Measurements from ENCODE around the gene PDE4D.
"Not testable (repeated sequence)": the region's sequence is repeated elsewhere in the genome, so short reads cannot be mapped to it uniquely, and the experiment has no call there.

PDE4D gene

GRCh38 chr5:59599729-59600128, 293.8 kb downstream of the PDE4D start:
- H3K9me3 ChIP-seq (ENCODE audit: control insufficient read depth, insufficient read depth, low read length): no peaks in the 10 kb centered on the region; the same call in 1 of the 2 replicates
- no peak overlapping the region for H3K9ac ChIP-seq (ENCODE audit: low read depth, low read length)
- no peaks in the 10 kb centered on the region for H3K36me3 ChIP-seq (ENCODE audit: insufficient read depth, low read length)
- peaks cover 15% of the 10 kb centered on the region for H3K4me1 ChIP-seq (ENCODE audit: insufficient read depth, low read length)

- H3K9ac ChIP-seq (ENCODE audit: low read depth, low read length): no peak overlapping the region
These were observed 295.0 kb downstream of the PDE4D start for GRCh38 chr5:59598547-59598874.

DNA sequence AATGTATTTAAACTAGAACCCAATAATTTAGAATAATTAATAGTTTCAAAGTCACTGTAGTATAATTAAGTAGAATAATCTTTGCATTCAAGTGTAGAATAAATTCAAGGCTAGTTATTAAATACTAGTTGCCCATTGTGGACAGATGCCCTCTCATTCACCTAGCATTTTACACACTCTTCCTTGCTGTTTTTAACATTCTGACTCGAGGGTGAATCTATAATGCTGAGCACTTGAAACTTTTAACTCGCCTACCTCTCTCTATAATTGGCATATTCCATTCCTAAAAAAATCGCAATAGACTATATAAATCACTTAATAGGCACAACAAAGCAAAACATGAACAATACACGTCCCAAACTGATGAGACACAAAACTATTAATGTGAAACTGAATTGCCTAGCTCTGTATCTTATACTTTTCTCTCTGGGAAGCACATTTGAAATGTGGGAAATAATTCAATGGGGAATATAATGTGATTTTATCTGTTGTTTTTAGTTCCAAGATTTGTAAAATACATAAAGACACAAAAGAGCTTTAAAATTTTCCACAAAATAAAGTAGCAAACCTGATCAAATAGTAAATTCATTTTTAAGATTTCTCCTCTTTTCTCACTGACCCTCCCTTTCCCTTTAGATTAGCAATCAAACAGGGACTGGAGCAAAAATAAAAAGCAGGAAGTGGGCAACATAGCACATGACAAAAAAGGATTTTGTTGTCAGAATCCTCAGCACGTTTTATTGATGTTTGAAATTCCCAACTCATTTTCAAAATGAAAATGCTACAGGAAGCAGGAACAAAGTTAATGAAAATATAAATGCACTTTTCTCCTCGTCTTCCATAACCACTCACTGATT, 295.6 kb downstream of the PDE4D start:
- Histone ChIP-seq H3K9me3 (ENCODE audit: control insufficient read depth, insufficient read depth, low read length) (no peaks in the 10 kb centered on the region; the same call in 1 of the 2 replicates), H3K9ac (ENCODE audit: low read depth, low read length) (no peak overlapping the region), H3K36me3 (ENCODE audit: insufficient read depth, low read length) (no peaks in the 10 kb centered on the region), H3K4me1 (ENCODE audit: insufficient read depth, low read length) (peaks cover 15% of the 10 kb centered on the region)

More at GRCh38 chr5:59598547-59598874, 295.0 kb downstream of the PDE4D start:
- Histone ChIP-seq H3K36me3 (ENCODE audit: insufficient read depth, low read length) (no peaks in the 10 kb centered on the region), H3K4me1 (ENCODE audit: insufficient read depth, low read length) (peaks cover 15% of the 10 kb centered on the region), H3K9me3 (ENCODE audit: control insufficient read depth, insufficient read depth, low read length) (no peaks in the 10 kb centered on the region; the same call in 1 of the 2 replicates)

DNA sequence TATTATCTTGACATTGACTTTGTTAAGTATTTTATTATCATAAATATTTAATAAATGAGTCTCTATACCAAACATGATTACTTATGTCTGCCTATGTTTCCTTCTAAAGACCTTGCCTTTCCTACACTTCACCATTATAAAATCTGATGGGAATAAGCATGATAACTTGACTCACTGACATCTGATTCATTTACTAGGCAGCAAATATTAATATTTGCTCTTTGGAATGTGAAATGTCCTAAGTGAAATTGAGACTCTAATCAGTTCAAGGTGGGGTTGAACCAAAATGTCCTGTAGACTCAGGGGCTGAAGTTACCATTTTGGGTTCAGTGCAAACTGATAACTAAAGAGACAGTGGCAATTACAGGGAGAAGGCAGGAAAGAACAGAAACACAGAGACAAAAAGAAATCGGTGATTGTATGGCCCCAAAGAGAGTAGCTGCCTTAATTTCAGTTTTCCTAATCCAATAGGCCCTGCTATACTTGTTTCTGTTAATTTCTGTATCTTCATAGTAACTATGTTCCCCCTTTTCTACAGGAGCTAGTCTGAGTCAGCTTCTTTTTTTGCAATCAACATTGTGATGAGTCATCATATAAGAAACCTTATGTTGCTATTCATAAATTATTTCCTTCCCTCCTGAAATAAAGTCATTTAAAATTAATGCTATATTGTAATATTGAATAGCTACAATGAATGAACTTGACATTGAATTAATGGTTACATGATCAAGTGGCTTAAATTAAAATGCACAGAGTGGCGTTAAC, 296.8 kb downstream of the PDE4D start:
- H3K4me1 ChIP-seq (ENCODE audit: insufficient read depth, low read length): peaks cover 19% of the 10 kb centered on the region
- H3K9me3 ChIP-seq (ENCODE audit: control insufficient read depth, insufficient read depth, low read length): no peaks in the 10 kb centered on the region; the same call in 1 of the 2 replicates
- H3K36me3 ChIP-seq (ENCODE audit: insufficient read depth, low read length): no peaks in the 10 kb centered on the region

DNA sequence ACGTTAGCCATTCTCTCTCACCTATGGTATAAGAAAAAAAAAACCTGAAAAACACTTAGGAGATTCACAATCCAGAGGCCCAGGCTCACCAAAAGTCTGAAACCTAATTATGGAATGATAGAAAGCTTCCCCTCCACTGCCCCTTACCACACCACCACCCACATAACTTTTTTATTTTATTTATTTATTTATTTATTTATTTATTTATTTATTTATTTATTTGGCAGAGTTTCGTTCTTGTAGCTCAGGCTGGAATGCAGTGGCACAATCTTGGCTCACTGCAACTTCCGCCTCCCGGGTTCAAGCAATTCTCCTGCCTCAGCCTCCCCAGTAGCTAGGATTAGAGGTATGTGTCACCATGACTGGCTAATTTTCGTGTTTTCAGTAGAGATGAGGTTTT, 299.4 kb downstream of the PDE4D start:
- H3K4me1 ChIP-seq (ENCODE audit: insufficient read depth, low read length): peaks cover 19% of the 10 kb centered on the region
- not testable (repeated sequence) for H3K9me3 ChIP-seq (ENCODE audit: control insufficient read depth, insufficient read depth, low read length); H3K36me3 ChIP-seq (ENCODE audit: insufficient read depth, low read length); H3K9ac ChIP-seq (ENCODE audit: low read depth, low read length)

More for the DNA sequence above, 296.8 kb downstream of the PDE4D start:
- H3K9ac ChIP-seq (ENCODE audit: low read depth, low read length): no peak overlapping the region

- H3K4me1 ChIP-seq (ENCODE audit: insufficient read depth, low read length): peaks cover 17% of the 10 kb centered on the region
- no peak overlapping the region for H3K9ac ChIP-seq (ENCODE audit: low read depth, low read length)
- no peaks in the 10 kb centered on the region; the same call in 1 of the 2 replicates for H3K9me3 ChIP-seq (ENCODE audit: control insufficient read depth, insufficient read depth, low read length)
- H3K36me3 ChIP-seq (ENCODE audit: insufficient read depth, low read length): no peaks in the 10 kb centered on the region
These were observed 300.0 kb downstream of the PDE4D start for GRCh38 chr5:59593439-59594007.

DNA sequence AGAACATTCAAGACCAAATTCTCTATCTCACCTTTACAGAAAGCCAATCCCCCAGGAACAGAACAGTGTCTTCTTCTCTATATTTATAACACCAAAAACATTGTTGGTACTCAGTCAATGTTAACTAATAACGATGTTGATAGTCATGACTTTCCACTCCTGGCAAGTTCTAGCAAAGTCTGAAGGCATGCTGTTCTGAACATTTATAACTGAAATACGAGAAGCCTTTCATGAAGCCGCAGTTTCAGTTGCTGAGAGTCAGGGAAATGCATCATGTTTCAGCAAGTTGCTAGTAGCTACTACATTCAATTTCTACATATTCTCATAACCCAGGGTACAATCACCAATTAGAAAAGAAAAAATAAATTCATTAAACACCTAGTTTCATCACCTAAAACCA, 301.4 kb downstream of the PDE4D start:
- no peaks in the 10 kb centered on the region; the same call in 1 of the 2 replicates for H3K9me3 ChIP-seq (ENCODE audit: control insufficient read depth, insufficient read depth, low read length)
- H3K9ac ChIP-seq (ENCODE audit: low read depth, low read length): no peak overlapping the region
- H3K4me1 ChIP-seq (ENCODE audit: insufficient read depth, low read length): peaks cover 18% of the 10 kb centered on the region; the same call in 1 of the 2 replicates
- H3K36me3 ChIP-seq (ENCODE audit: insufficient read depth, low read length): no peaks in the 10 kb centered on the region

- Histone ChIP-seq H3K9me3 (ENCODE audit: control insufficient read depth, insufficient read depth, low read length) (no peaks in the 10 kb centered on the region; the same call in 1 of the 2 replicates), H3K4me1 (ENCODE audit: insufficient read depth, low read length) (peaks cover 22% of the 10 kb centered on the region; the same call in 1 of the 2 replicates), H3K9ac (ENCODE audit: low read depth, low read length) (no peak overlapping the region), H3K36me3 (ENCODE audit: insufficient read depth, low read length) (no peaks in the 10 kb centered on the region)
These were observed 302.4 kb downstream of the PDE4D start for GRCh38 chr5:59591162-59591561.

GRCh38 chr5:59588922-59589321, 304.6 kb downstream of the PDE4D start:
- no peaks in the 10 kb centered on the region for H3K9me3 ChIP-seq (ENCODE audit: control insufficient read depth, insufficient read depth, low read length)
- H3K36me3 ChIP-seq (ENCODE audit: insufficient read depth, low read length): no peaks in the 10 kb centered on the region
- H3K9ac ChIP-seq (ENCODE audit: low read depth, low read length): no peak overlapping the region
- peaks cover 22% of the 10 kb centered on the region; the same call in 1 of the 2 replicates for H3K4me1 ChIP-seq (ENCODE audit: insufficient read depth, low read length)

GRCh38 chr5:59587489-59588337, 305.8 kb downstream of the PDE4D start:
- no peaks in the 10 kb centered on the region for H3K9me3 ChIP-seq (ENCODE audit: control insufficient read depth, insufficient read depth, low read length)
- no peak overlapping the region; the same call in 1 of the 2 replicates for H3K9ac ChIP-seq (ENCODE audit: low read depth, low read length)
- no peaks in the 10 kb centered on the region for H3K36me3 ChIP-seq (ENCODE audit: insufficient read depth, low read length)
- H3K4me1 ChIP-seq (ENCODE audit: insufficient read depth, low read length): peaks cover 22% of the 10 kb centered on the region; the same call in 1 of the 2 replicates

- no peaks in the 10 kb centered on the region for H3K9me3 ChIP-seq (ENCODE audit: control insufficient read depth, insufficient read depth, low read length)
These were observed 306.7 kb downstream of the PDE4D start for GRCh38 chr5:59586841-59587240.

GRCh38 chr5:59584858-59585846, 308.4 kb downstream of the PDE4D start:
- Histone ChIP-seq H3K9ac (ENCODE audit: low read depth, low read length) (no peak overlapping the region), H3K4me1 (ENCODE audit: insufficient read depth, low read length) (peaks cover 17% of the 10 kb centered on the region; the same call in 1 of the 2 replicates), H3K36me3 (ENCODE audit: insufficient read depth, low read length) (no peaks in the 10 kb centered on the region), H3K9me3 (ENCODE audit: control insufficient read depth, insufficient read depth, low read length) (no peaks in the 10 kb centered on the region)

More at GRCh38 chr5:59586841-59587240, 306.7 kb downstream of the PDE4D start:
- H3K4me1 ChIP-seq (ENCODE audit: insufficient read depth, low read length): peaks cover 17% of the 10 kb centered on the region; the same call in 1 of the 2 replicates
- no peak overlapping the region; the same call in 1 of the 2 replicates for H3K9ac ChIP-seq (ENCODE audit: low read depth, low read length)
- no peaks in the 10 kb centered on the region for H3K36me3 ChIP-seq (ENCODE audit: insufficient read depth, low read length)

Measured in ES-I3 (cell line).